HFFc6 (cell line): ENCODE data around the gene ASAP2. TPM values are rescaled to one million over a fixed set of nuclear protein-coding genes. Genes with fewer than 3 reads are reported as not detected.
A peak's percentile ranks its signal among the peaks of the same experiment; 100 is the strongest.

Experiments used
- DNase-seq: peaks from one replicate; pipeline ENCODE4 v3.0.0-alpha.2; 2018
- H3K27ac Mint-ChIP-seq: 2 replicates; pipeline ENCODE4 v1.8.0; 2020; ENCODE audit warnings: mild to moderate bottlenecking, mixed read lengths
- H3K27me3 Mint-ChIP-seq: 2 replicates; pipeline ENCODE4 v1.8.0; 2021; ENCODE audit warnings: mild to moderate bottlenecking, moderate library complexity, mixed read lengths; ENCODE audit not compliant: insufficient read depth
- H3K36me3 Mint-ChIP-seq: 2 replicates; pipeline ENCODE4 v1.8.0; 2021; ENCODE audit warnings: low read depth, mixed read lengths
- H3K4me1 Mint-ChIP-seq: 2 replicates; pipeline ENCODE4 v1.8.0; 2020; ENCODE audit warnings: low read depth, mixed read lengths
- H3K4me3 Mint-ChIP-seq: 2 replicates; pipeline ENCODE4 v1.8.0; 2020; ENCODE audit warnings: mild to moderate bottlenecking, moderate library complexity, mixed read lengths
- H3K9me3 Mint-ChIP-seq: 2 replicates; pipeline ENCODE4 v1.8.0; 2020; ENCODE audit warnings: mild to moderate bottlenecking, mixed read lengths
- CTCF ChIP-seq: fragments of 200-600 bp; sonication (generic); IDR thresholded peaks from 2 replicates; pipeline ENCODE4 v1.5.0; 2021; ENCODE audit warnings: antibody characterized with exemption, mild to moderate bottlenecking
- total RNA-seq, 6 experiments: library from RNA; stranded (reverse); fragmentation: NEBNext Ultra II Directional; extraction: Animal tissue kit (Norgen Biotek cat#: 25700); gene quantifications; 2 replicates in 1 of 6; 3 replicates in 5 of 6; pipeline ENCODE4 v1.2.3, GENCODE V29; 2021

ASAP2 gene
- total RNA-seq, 6 experiments from 2014 or later = 31.2 to 37.4 (median 34.3) TPM

- TF ChIP-seq CTCF = no peak
- peaks cover 57% of the 10 kb centered on the region for H3K36me3 Mint-ChIP-seq
- no peaks in the 10 kb centered on the region; the same call in 1 of the 2 replicates for H3K27me3 Mint-ChIP-seq
- H3K27ac Mint-ChIP-seq = no peak overlapping the region
- no peak overlapping the region for H3K4me3 Mint-ChIP-seq
- H3K4me1 Mint-ChIP-seq = peaks cover 58% of the 10 kb centered on the region
- DNase-seq = no peak
- no peaks in the 10 kb centered on the region for H3K9me3 Mint-ChIP-seq
Measured at GRCh38 chr2:9418746-9419145, 212.1 kb downstream of the ASAP2 start.

GRCh38 chr2:9419541-9419940 is 212.9 kb downstream of the ASAP2 start:
- Mint-ChIP-seq H3K27me3 (no peaks in the 10 kb centered on the region; the same call in 1 of the 2 replicates), H3K27ac (no peak overlapping the region), H3K9me3 (no peaks in the 10 kb centered on the region), H3K4me1 (peaks cover 58% of the 10 kb centered on the region), H3K4me3 (no peak overlapping the region), H3K36me3 (peaks cover 56% of the 10 kb centered on the region)
- DNase-seq = no peak
- TF ChIP-seq CTCF = no peak

GRCh38 chr2:9420495-9420894 is 213.9 kb downstream of the ASAP2 start:
- Mint-ChIP-seq H3K27me3 (no peaks in the 10 kb centered on the region; the same call in 1 of the 2 replicates), H3K36me3 (peaks cover 54% of the 10 kb centered on the region), H3K4me3 (peak overlapping the region; percentile 35), H3K4me1 (peaks cover 58% of the 10 kb centered on the region), H3K9me3 (no peaks in the 10 kb centered on the region), H3K27ac (peak overlapping the region; percentile 29; the same call in 1 of the 2 replicates)
- TF ChIP-seq CTCF = no peak
- no peak for DNase-seq

- Mint-ChIP-seq H3K27me3 (no peaks in the 10 kb centered on the region; the same call in 1 of the 2 replicates), H3K36me3 (peaks cover 40% of the 10 kb centered on the region), H3K4me3 (peak overlapping the region; percentile 96), H3K27ac (peak overlapping the region; percentile 87), H3K9me3 (no peaks in the 10 kb centered on the region), H3K4me1 (peaks cover 44% of the 10 kb centered on the region)
- DNase-seq = peak; percentile 30
- no peak for TF ChIP-seq CTCF
Measured at GRCh38 chr2:9422321-9423099, 215.9 kb downstream of the ASAP2 start.

GRCh38 chr2:9423100-9423921 is 216.7 kb downstream of the ASAP2 start, which contains the start of the genes CPSF3 and ITGB1BP1:
Gene CPSF3 (plus strand): TSS chr2:9423654. CDS start chr2:9423774, 120 bp downstream.
Gene ITGB1BP1 (minus strand): TSS chr2:9423528. CDS start chr2:9418697, 4,831 bp downstream.
- Mint-ChIP-seq H3K4me3 (peak within 1 kb of the TSS; percentile 96), H3K9me3 (no peaks in the 10 kb centered on the region), H3K4me1 (peaks cover 39% of the 10 kb centered on the region), H3K27me3 (no peaks in the 10 kb centered on the region; the same call in 1 of the 2 replicates), H3K36me3 (peaks cover 33% of the 10 kb centered on the region), H3K27ac (peak within 1 kb of the TSS; percentile 87)
- peak; percentile 96 for DNase-seq
- no peak for TF ChIP-seq CTCF
